Right renal pelvis (tissue), 4 donors: ENCODE measurements around the gene NFATC2. TPM values are rescaled to one million over a fixed set of nuclear protein-coding genes. Genes with fewer than 3 reads are reported as not detected.

Experiments
- DNase-seq, 4 donors: peaks; one replicate each; pipeline ENCODE4 v3.0.0-alpha.2; 2013; ENCODE audit warnings: low read depth in 4 of 4, low spot score in 3 of 4, missing footprints in 1 of 4
- polyA plus RNA-seq, 4 donors: library from polyadenylated mRNA; unstranded; fragments of 120-200 nt; gene quantifications; one replicate each; pipeline ENCODE4 v1.2.1, GENCODE V29; 2013; ENCODE audit not compliant: insufficient read length in 4 of 4

Gene NFATC2
- polyA plus RNA-seq, 4 donors, result 1.7 to 2.7 (median 1.7) TPM

DNA sequence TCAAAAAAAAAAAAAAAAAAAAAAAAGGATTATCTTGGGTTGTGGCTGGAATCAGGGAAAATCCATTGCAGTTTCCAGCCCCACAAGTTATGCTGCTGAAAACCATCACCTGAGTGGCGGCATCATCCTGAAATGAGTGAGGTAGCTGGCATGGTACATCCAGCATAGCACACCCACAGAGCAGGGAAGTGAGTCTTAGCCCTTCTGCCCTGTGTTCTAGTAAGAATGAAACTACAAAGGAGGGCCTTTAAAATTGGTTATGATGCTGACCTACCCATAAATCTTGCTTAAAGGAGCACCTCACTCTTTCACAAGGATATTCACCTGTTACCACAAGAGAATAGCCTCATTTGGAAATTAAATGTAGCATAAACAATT, 119.2 kb downstream of the NFATC2 start:
- DNase-seq, result no peak

DNA sequence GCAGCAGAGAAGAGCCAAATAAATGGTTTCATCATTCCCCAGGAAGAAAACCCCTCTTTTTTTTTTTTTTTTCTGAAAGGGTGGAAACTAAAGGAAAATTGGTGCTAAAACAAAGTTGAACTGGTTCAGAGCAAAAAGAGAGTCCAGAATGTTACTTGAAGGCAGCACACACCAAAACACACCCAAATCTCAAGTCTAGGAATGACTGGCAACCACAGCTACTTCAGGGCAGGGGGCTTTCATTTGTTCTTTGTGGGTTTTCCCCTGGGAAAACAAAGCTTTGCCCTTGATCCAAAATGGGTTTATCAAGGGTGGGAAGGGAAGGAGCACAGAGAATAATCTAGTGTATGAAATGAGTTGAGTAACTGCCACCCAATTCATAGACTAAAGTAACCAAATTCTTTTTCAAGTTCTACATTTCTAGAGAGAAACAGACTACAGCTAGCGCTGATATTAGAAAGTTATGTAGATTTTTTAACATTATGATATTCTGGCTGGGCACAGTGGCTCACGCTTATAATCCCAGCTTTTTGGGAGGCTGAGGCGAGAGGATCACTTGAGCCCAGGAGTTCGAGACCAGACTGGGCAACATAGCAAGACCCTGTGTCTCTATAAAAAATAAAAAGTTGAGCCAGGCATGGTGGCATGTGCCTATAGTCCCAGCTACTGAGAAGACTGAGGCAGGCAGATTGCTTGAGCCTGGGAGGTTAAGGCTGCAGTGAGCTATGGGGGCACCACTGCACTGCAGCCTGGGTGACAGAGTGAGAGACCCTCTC, 119.8 kb downstream of the NFATC2 start:
- DNase-seq, result no peak

DNA sequence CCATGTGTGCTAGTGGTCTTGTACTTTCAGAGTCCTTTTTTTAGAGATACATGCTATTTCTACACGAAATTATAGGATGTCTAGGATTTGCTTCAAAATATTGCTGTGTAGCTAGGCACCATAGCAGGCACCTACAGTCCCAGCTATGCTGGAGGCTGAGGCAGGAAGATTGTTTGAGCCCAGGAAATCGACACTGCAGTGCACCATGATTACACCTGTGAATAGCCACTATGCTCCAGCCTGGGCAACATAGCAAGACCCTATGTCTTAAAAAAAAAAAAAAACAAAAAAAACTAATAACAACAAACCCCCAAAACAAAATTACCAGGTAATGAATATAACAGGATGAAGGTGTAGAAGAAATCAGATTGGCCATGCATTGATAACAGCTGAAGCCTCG, 121.7 kb downstream of the NFATC2 start:
- no peak for DNase-seq

DNA sequence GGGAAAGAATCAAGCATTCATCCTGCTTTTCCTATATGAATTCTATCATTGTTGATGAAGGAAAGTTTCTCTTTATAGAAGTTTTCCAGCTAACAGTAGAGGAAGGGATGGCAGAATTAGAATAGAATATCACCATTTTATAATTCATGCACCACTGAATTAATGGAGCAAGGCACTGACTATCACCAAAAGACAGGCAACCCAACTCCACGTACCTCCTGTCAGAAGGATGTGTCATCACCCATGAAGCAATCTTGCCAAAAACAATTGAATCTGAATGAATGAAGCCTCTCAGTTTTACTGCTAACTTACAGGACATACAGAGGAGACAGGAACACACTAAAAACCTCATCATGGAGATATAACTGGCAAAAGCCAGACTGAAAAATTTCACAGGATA, 122.4 kb downstream of the NFATC2 start:
- no peak for DNase-seq

DNA sequence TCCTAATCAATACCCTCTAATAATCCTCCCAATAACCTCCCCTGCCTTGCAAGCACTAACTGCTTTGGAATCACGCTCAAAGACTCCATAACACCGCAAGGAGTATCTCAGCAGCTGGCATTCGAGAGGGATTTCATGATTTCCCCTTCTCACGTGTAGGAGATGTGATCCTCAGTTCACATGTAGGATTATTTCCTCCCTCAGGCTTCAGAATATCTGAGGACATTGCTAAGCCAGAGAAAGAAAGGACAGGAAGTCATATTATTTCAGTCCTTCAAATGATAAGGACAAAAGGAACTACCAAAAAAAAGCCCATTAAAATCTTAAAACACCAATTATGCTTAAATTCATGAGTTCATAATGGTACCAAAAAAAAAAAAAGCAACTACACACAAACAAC, 122.9 kb downstream of the NFATC2 start:
- no peak for DNase-seq

DNA sequence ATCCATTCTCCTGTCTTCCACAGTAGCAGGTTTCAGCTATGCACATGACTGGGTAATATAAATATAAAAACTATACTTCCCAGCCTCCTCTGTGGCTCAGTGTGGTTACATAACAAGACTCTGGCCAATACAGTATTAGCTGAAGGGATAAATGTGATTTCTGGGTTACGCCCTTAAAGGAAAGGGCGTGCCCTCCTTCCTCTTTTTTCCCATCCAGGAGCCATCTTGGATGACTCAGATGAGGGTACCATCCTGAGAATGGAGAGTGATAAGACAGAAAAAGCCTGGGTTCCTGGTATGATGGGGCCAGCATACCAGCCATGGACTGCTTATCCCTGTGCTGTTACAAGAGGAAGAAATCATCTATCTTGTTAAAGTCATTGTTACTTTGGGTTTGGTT, 123.3 kb downstream of the NFATC2 start:
- no peak for DNase-seq

DNA sequence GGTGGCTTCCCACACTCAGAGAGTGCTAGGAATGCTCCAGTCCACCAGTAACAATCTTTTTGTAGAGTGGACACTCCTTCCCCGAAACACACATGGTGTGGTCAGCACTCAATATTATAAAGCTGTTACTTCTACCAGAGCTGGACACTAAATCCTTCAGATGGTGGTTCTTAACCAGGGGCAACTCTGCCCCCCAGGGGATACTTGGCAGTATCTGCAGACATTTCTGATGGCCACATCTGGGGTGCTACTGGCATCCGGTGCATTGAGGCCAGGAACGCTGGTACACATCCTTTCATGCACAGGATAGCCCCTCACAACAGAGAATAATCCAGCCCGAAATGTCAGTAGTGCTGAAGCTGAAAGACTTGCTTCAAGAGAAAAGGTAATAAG, 124.4 kb downstream of the NFATC2 start:
- no peak for DNase-seq

DNA sequence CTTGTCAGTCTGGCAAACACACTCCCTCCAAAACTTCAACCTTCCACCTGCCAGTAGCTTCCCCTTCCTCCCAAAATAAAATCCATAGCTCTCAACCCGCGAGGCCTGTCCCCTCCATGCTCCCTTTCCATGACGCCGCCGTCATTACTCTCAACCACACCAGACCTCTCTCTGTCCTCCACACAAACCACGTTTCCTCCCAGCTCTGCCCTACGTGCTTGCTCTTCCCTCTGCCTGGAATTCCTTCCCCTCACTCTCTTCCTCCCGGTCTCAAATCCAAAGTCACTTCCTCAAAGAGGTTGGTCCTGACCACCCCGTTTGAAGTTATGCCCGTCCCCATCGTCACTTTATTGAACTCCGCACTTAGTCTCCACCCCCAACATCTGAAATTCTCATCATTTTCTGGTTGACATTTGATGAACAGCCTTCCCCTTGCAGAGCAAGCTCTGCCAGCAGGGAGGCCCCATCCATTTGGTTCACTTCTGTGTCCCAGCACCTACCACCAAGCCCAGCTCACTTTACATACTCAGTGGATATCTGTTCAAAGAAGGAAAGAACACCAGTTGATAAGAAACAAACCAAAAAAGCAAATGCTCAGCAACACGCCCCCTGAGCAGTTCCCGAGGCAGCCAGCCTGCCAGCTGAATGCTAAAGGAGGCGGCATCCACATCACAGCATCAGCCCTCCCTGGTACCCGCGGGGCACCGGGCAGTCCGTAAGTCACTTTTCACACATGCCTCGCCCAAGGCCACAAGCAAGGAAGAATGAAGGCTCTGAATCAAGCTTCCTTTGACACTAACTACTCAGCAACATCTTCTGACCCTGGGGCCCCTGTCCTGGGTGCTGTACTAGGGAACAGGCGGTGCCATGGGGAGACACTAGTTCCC, 125.0 kb downstream of the NFATC2 start:
- DNase-seq, result no peak

DNA sequence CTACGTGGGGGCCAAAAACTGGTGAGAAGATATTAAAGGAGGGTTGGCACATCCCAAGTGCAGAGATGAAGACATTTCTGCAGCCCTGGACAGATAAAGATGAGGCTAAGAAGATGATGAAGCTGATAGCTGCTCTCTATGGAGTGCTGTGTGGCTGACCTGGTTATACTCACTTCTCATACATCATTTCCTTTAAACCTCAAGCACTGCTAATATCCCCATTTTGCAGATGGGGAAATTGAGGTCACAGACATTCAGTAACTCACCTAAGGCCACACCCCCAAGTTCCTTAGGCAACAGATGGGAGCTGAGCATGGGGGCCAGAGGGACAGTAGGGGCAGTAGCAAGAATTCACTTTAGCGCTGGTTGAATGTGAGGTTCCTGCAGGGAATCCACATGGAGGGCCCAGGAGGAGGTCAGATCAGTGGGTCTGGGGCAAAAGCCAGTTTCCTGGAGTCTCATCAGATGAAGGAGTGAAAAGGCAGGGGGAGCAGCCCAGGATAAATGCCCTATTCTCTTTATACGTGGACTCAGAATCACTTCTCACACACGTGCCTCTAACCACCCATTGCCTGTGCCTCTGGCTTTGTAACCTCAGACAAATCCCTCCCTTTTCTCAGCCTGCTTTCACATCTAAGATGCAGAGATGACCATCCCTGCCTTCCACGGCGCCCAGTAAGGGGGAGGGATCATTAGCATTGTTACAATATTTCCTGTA, 125.8 kb downstream of the NFATC2 start:
- no peak for DNase-seq

DNA sequence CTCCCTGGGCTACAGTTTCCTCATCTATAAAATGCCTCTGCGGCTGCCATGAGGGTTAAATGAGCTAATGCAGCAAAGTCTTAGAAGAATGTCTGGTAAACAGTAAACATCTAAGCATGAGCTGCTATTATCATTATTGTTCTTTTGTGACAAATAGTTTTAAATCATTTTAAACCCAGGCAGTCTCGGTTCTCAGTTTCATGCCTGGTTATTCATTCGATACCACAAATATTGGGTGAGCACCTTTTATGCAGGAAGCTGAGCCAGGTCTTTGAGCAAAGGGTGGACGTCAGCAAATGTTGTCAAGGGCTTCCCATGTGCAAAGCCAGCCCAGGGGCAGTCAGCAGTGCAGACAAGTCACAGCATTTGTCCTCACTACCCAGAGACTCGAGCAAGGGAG, 128.7 kb downstream of the NFATC2 start:
- DNase-seq, result no peak

DNA sequence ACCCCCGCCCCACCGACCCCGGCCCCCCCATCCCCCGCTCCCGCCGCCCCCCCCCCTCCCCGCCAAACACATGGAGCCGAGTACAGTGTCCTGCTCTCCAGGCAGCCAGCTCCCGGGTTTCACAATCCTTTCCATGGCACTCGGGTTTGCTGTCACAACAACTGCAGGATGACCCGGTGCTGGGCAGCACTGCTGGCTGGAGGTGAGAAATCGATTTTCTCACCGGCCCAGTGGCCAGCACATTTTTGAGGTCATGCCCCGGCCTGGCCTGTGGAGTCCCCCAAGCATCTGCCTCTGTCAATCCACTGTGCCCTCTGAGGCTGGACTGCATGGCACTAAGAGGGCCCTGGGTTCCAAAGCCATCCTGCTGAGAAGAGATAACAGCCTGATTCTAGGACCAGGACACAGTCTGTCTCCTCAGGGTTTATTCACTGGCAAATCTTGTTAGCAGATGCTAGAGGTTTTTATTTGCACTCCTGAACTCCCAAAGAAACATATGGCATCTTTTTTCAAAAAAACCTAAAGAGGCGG, 129.5 kb downstream of the NFATC2 start:
- no peak for DNase-seq

DNA sequence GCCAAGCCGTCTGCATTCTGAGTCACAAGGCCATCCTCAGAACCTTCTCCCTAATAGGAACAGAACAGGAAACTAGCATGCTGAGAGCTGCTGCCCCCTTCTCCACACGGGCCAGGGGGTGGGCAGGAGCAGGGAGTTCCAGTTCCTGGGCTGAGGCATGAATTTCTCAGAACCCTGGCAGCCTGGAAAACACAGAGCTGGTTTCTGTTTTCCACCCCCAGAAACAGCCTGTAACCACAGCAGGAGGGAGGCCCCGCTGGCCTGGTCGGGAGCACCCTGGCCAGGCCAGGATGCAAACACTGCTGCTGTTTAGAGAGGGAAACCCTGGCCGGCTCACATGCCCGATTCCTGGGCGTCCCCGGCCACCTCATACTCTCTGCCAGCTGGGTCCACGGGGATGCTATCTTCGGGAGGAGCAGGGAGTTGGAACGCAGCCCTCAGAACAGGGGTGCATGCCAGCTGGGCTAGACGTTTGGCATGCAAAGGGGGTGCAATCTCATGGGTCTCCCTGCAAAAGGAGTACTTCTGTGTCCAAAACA, 130.1 kb downstream of the NFATC2 start:
- no peak for DNase-seq

DNA sequence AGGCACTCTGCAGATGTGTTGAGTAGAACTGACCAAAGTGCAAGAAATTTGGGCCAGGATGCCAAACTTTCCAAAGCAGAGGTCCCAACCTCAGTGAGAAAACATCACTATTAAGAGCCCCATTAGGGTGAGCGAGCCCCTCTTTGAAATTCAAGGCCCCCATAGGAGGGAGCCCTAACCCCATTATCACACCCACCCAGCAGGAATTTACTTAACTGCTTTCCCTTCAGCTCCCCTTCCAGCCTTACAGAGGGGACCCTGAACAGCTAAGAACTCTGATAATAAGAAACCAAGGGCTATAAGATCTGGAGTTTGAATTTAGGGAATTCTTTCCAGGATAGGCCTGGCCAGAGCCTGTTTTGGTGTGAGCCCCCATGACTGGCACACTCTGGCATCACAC, 130.6 kb downstream of the NFATC2 start:
- DNase-seq, result no peak

DNA sequence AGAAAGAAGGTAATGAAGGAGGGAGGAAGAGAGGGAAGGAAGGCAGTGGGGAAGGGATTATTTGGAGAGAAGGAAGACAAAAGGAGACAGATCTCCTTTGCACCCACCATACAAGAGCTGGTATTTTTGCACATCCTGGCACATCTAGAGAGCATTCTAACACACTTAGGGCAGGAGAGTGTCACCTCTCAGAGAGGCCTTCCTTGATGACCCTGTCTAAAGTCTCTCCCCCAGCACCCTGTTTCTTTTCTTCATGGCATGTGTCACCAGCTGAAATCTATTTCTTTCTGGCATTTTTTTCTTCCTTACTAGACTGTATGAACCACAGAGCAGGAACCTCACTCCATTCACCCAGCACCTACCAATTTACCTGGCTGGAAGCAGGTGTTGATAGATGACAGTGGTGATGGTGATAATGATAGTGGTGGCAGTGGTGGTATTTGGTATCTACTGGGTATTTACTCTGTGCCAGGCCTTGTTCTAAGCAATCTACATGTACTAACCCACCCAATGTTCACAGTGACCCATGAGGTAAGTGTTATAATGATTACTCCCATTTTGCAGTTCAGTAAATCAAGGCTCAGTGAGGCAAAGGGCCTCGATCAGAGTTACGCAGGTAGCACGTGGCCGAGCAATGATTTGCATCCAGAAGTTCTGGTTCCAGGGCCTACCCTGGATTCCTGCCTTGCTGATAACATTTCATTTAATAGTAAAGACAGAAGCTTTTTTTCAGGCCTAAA, 131.8 kb downstream of the NFATC2 start:
- DNase-seq, result no peak

DNA sequence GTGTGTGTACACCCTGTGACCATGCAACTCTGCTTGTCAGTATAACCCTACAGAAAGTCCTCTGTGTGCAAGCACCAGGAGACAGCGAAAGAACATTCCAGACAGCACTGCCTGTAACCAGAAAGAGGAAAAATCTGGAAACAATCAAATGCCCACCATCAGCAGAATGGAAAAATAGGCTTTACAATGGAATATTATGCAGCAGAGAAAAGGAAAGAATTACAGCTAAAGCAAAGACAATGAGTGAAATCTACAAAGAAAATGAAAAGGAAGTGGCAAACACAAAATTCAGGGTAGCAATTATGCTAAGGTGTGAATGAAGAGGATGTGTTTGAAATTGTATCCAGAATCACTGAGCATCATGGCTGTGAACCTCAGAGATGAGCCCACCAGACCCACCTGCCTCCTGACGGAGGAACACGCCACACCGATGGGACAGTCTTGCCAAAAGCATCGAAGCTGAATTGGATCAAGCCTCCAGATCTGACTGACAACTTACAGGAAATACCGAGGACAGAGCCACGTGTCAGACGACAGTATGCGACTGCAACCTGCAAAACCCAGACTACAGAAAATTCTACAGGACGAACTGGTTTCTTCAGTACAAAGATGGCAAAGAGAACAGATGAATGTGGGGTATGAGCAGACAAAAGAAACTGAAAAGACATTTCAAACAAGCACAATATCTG, 133.2 kb downstream of the NFATC2 start:
- no peak for DNase-seq

DNA sequence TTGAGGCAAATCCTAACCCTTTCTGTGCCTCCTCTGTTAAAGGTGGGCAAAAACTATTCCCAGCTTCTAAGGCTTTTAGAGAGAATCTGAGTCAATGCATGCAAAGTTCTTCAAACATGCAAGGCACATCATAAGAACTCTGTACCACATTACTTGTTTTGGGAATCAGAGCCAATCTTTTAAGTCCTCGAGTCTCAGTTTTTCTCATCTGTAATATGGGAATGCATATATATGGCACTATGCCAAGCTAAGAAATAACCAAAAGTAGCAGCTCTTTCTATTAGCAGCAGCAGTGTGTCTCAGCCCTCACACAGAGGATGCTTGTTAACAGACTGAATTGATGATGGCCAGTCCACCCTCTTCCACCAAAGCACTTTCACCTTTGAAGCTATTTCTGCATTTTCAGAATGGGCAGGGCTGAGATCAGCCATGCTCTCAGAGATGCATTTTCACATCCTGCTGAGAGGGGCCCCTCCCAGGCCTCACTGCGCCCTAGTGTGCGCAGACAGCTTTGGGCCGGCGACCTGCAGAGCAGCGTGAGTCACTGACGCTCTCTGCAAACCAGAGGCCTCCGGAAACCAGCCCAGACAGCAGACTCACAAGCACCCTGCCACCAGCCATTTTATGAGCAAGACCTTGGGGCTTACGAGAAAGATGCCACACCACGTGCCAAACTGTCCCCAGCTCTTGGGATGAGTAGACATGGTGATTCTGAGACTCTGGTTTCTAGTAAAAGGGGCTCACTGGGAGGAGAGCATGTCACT, 138.0 kb downstream of the NFATC2 start:
- DNase-seq, result no peak

DNA sequence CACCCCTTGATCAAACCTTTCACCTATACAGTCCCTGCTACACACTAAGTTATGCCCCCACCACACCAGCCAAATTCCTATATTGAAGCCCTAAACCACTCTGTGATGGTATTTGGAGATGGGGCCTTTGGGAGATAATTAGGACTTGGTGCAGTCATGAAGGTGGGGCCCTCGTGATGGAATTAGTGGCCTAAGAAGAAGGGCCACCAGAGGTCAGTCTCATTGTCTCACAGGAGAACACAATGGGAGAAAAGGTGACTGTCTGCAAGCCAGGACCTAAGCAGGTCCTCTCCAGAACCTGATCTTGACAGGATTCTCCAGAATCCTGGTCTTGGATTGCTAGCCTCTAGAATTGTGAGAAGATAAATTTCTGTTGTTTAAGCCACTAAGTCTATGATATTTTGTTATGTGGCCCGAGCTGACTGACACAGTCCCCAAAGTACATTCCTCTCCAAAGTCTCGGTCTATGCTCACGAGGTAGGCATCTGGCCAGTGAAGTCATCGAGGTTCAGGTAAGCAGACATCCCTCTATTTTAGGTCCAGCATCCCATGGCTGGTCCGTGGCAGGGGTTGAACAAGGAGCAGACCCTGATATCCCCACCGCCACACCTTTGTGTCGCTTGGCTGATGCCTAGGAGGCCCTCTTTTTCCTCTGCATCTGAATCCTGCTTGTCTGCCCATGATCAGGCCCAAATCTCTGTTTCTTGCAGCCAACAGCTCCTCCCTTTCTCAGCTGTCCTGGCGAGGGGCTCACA, 138.9 kb downstream of the NFATC2 start:
- DNase-seq, result no peak

DNA sequence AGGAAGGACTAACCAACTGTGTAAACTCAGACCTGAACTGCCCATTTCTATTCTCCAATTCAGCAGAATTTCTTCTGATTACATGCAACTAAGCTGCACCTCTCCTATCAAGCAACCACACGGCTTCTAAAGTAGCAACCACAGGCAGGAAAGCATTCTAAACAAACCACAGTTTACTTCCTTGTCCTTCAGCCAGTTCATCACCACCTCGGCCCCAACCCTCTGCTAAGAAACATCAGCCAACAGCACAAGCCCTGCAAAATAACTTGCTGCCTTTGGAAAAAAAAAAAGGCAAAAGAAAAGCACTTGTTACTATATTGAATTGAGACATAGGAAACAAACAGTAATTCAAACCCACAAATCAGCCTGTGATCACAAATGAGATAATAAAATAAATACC, 140.3 kb downstream of the NFATC2 start:
- DNase-seq, result no peak
